ENCODE results near the gene KCNJ6. TPM values are rescaled to one million over a fixed set of nuclear protein-coding genes. Genes with fewer than 3 reads are reported as not detected.

The KCNJ6 gene
- polyA plus RNA-seq, 1 of the 3 experiments (the other 2 are of a cell fraction): not detected

- H3K9me2 ChIP-seq: no peaks in the 10 kb centered on the region
- ChIA-PET POLR2A (no interaction called here), CTCF (no interaction called here)
- no peaks in the 10 kb centered on the region for H3K79me2 ChIP-seq (ENCODE audit: insufficient read depth)
- H3K4me2 ChIP-seq: no peak overlapping the region
- no peak overlapping the region for H3K27ac ChIP-seq (ENCODE audit: low read depth in 2 of 2, low read length in 1 of 2)
- no peaks in the 10 kb centered on the region for H3F3A ChIP-seq (replicated peaks; ENCODE audit: insufficient read depth)
- H3K9me3 ChIP-seq: no peaks in the 10 kb centered on the region
- H3K27me3 ChIP-seq (ENCODE audit: insufficient read depth): peaks cover 10% of the 10 kb centered on the region; the same call in 1 of the 2 replicates
- no peaks in the 10 kb centered on the region for H3K36me3 ChIP-seq (replicated peaks in 1 of 2; ENCODE audit: control insufficient read depth in 1 of 2, insufficient read depth in 2 of 2, low read length in 1 of 2)
- no peak for DNase-seq
- H4K20me1 ChIP-seq (ENCODE audit: insufficient read depth): no peaks in the 10 kb centered on the region
- no peak overlapping the region for H3K4me3 ChIP-seq (ENCODE audit: low read depth in 2 of 2, low read length in 1 of 2)
- WGBS (ENCODE audit: low lambda C conversion rate): 2% methylated on average over 2 of the region's 2 CpGs
- H3K9ac ChIP-seq: no peak overlapping the region
- no peak overlapping the region for H2AFZ ChIP-seq (ENCODE audit: low read depth)
- H3K4me1 ChIP-seq (ENCODE audit: control insufficient read depth in 1 of 2, insufficient read depth in 2 of 2, low read depth in 1 of 2, low read length in 1 of 2): no peaks in the 10 kb centered on the region
- no peak for TF ChIP-seq ZBTB33 (IDR thresholded peaks at IDR 0.05; ENCODE audit: borderline replicate concordance, low read depth)
- no peak for TF ChIP-seq PBX3 (IDR thresholded peaks at IDR 0.05)
- no peak for TF ChIP-seq USF1 (IDR thresholded peaks at IDR 0.05; ENCODE audit: borderline replicate concordance, low read depth)
- TF ChIP-seq REST (IDR thresholded peaks at IDR 0.05; ENCODE audit: low read depth, low read length): no peak
- TF ChIP-seq RXRA (IDR thresholded peaks at IDR 0.05; ENCODE audit: borderline replicate concordance, low read depth): no peak
- no peak for TF ChIP-seq POLR2AphosphoS5 (IDR thresholded peaks at IDR 0.05; ENCODE audit: low read depth, low read length)
- no peak for TF ChIP-seq MXI1 (IDR thresholded peaks at IDR 0.05; ENCODE audit: low read depth, low read length)
- no peak for TF ChIP-seq RAD21 (IDR thresholded peaks at IDR 0.05; ENCODE audit: low read length)
- TF ChIP-seq CTCF (IDR thresholded peaks at IDR 0.05): no peak
- no peak for TF ChIP-seq TCF12 (IDR thresholded peaks at IDR 0.05)
- TF ChIP-seq JUND (IDR thresholded peaks at IDR 0.05): no peak
- no peak for TF ChIP-seq ELF1 (IDR thresholded peaks at IDR 0.05)
These were observed 116.2 kb downstream of the KCNJ6 start for GRCh38 chr21:37800057-37800455.
